Measurements from ENCODE around the gene PELI2.

GRCh38 chr14:56088941-56089340 is 29.3 kb upstream of the PELI2 start:
- TF ChIP-seq ZNF670 (tag by site-specific recombination; IDR thresholded peaks at IDR 0.05; ENCODE audit: low read depth) (no peak), CTCF (tag by site-specific recombination; IDR thresholded peaks at IDR 0.05) (no peak), ZFP41 (tag by site-specific recombination; IDR thresholded peaks at IDR 0.05; ENCODE audit: borderline replicate concordance) (no peak), ZBTB11 (tag by site-specific recombination; conservative IDR thresholded peaks at IDR 0.05; ENCODE audit: low read depth) (no peak), ZBTB21 (tag by site-specific recombination; IDR thresholded peaks at IDR 0.05) (no peak), ZNF792 (tag by site-specific recombination; IDR thresholded peaks at IDR 0.05) (no peak), ZNF248 (tag by site-specific recombination; IDR thresholded peaks at IDR 0.05) (no peak), PBX3 (CRISPR knock-in tag; IDR thresholded peaks at IDR 0.05) (no peak), ZNF404 (tag by site-specific recombination; IDR thresholded peaks at IDR 0.05) (no peak), YY1 (tag by site-specific recombination; IDR thresholded peaks at IDR 0.05) (no peak), ZNF639 (tag by site-specific recombination; IDR thresholded peaks at IDR 0.05) (no peak)
